Measurements from ENCODE around the gene BLOC1S5. TPM values are rescaled to one million over a fixed set of nuclear protein-coding genes. Genes with fewer than 3 reads are reported as not detected.

The BLOC1S5 gene
- total RNA-seq, 4 donors from 2014 or later: 9.6 to 18.8 (median 14.9) TPM

DNA sequence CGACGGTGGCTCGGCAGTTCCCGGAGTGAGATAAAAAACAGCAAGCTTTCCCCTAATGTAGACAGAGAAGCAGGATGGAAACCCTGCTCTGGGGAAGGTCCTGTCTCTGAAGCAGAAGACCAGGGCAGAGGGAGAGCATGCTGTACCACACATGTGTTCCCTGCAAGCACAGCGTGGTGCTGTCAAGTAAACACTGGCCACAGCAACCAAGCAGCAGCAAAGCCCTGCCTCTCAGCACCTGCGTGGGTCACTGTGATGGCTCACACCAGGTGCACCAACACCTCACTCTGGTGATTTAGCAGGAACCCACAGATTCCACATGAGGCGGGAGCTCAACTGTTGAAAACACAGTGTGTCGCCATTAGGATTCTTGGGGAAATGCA lies 88.4 kb downstream of the BLOC1S5 start:
- no peak for TF ChIP-seq CTCF (IDR thresholded peaks at IDR 0.05; ENCODE audit: low read depth)

GRCh38 chr6:7974938-7975763 lies 89.0 kb downstream of the BLOC1S5 start:
- TF ChIP-seq CTCF (IDR thresholded peaks at IDR 0.05; ENCODE audit: low read depth): no peak

- no peak for TF ChIP-seq CTCF (IDR thresholded peaks at IDR 0.05; ENCODE audit: low read depth)
These were observed 89.6 kb downstream of the BLOC1S5 start for GRCh38 chr6:7974565-7974937.

DNA sequence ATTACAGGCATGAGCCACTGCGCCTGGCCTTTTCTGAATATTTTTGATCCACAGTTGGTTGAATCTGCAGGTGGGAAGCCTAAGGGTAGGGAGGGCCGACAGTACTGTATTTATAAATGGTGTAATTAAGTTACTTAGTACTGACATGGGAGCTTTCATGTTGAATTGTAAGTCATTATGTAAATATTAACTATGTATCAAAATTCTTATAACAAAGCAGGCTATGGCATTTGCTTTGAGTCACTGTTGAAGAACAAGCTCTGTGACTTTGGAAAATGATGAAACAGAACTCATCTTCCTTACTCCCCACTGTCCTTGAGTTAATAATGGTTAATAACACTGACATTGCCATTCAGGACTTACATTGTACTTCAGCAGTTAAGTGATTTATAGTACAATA lies 90.6 kb downstream of the BLOC1S5 start:
- no peak for TF ChIP-seq CTCF (IDR thresholded peaks at IDR 0.05; ENCODE audit: low read depth)

GRCh38 chr6:7971499-7971898 lies 92.7 kb downstream of the BLOC1S5 start:
- no peak for TF ChIP-seq CTCF (IDR thresholded peaks at IDR 0.05; ENCODE audit: low read depth)

GRCh38 chr6:7970616-7971015 lies 93.6 kb downstream of the BLOC1S5 start:
- TF ChIP-seq CTCF (IDR thresholded peaks at IDR 0.05; ENCODE audit: low read depth): no peak

Other genes with a start within 250 kb of the BLOC1S5 start
- 100 to 1,000 TPM; 134 to 170 (median 153) TPM for gene TXNDC5, start 153.6 kb downstream of the BLOC1S5 start, total RNA-seq
- gene EEF1E1, start 38.2 kb upstream of the BLOC1S5 start, total RNA-seq: 10 to 100 TPM; 14.3 to 28.0 (median 20.1) TPM

Data from subcutaneous adipose tissue (tissue), 4 donors.